ENCODE data around the gene KIAA1143.

KIAA1143 gene

GRCh38 chr3:44761424-44762169, at the start of gene KIAA1143, which contains the start of gene KIF15:
TSS of gene KIAA1143 (minus strand) at chr3:44761619. CDS start at chr3:44761602, 17 bp downstream.
TSS of gene KIF15 (plus strand) at chr3:44761794. CDS start at chr3:44761866, 72 bp downstream.
- DNase-seq (ENCODE audit: low read depth) = peak; percentile 88

GRCh38 chr3:44805960-44806359, 44.5 kb upstream of the KIAA1143 start:
- DNase-seq (ENCODE audit: low read depth) = no peak

- no peak for DNase-seq (ENCODE audit: low read depth)
Measured at GRCh38 chr3:44803298-44803697, 41.9 kb upstream of the KIAA1143 start.

GRCh38 chr3:44802011-44802410, 40.6 kb upstream of the KIAA1143 start:
- DNase-seq (ENCODE audit: low read depth) = no peak

- peak; percentile 1 for DNase-seq (ENCODE audit: low read depth)
Measured at GRCh38 chr3:44795197-44795596, 33.8 kb upstream of the KIAA1143 start.

- DNase-seq (ENCODE audit: low read depth) = no peak
Measured at GRCh38 chr3:44782891-44783290, 21.5 kb upstream of the KIAA1143 start.

GRCh38 chr3:44772099-44772442, 10.7 kb upstream of the KIAA1143 start:
- DNase-seq (ENCODE audit: low read depth) = no peak

GRCh38 chr3:44771424-44772098, 10.1 kb upstream of the KIAA1143 start:
- DNase-seq (ENCODE audit: low read depth) = no peak

- DNase-seq (ENCODE audit: low read depth) = no peak
Measured at GRCh38 chr3:44764248-44764647, 2.8 kb upstream of the KIAA1143 start.

GRCh38 chr3:44762690-44763089, 1.3 kb upstream of the KIAA1143 start:
- DNase-seq (ENCODE audit: low read depth) = no peak

GRCh38 chr3:44762170-44762677, 805 bp upstream of the KIAA1143 start:
- DNase-seq (ENCODE audit: low read depth) = no peak

GRCh38 chr3:44761101-44761423, 357 bp downstream of the KIAA1143 start:
- no peak for DNase-seq (ENCODE audit: low read depth)

GRCh38 chr3:44734646-44735168, 26.7 kb downstream of the KIAA1143 start:
- no peak for DNase-seq (ENCODE audit: low read depth)

GRCh38 chr3:44729384-44729910, 32.0 kb downstream of the KIAA1143 start, which contains the start of gene ZNF501:
TSS of gene ZNF501 (plus strand) at chr3:44729635. CDS start at chr3:44734422, 4,787 bp downstream.
- DNase-seq (ENCODE audit: low read depth) = peak; percentile 67

- no peak for DNase-seq (ENCODE audit: low read depth)
Measured at GRCh38 chr3:44722103-44722401, 39.4 kb downstream of the KIAA1143 start.

GRCh38 chr3:44721231-44722102, 40.0 kb downstream of the KIAA1143 start:
- DNase-seq (ENCODE audit: low read depth) = no peak

- DNase-seq (ENCODE audit: low read depth) = peak; percentile 66
Measured at GRCh38 chr3:44712455-44713075, 48.9 kb downstream of the KIAA1143 start, which contains the start of gene ZNF502. TSS of gene ZNF502 (plus strand) at chr3:44712660. CDS start at chr3:44720262, 7,602 bp downstream.

Measured in GM04504 (cell line).